ENCODE measurements around the gene RAVER1. TPM values are rescaled to one million over a fixed set of nuclear protein-coding genes. Genes with fewer than 3 reads are reported as not detected.
A peak's percentile ranks its signal among the peaks of the same experiment; 100 is the strongest.

The RAVER1 gene
- total and polyA plus RNA-seq, 9 of the 15 experiments (the other 6 are each of a cell fraction or from before 2014, with no cell fraction given) = 0.06 to 113 (median 7.0) TPM

DNA sequence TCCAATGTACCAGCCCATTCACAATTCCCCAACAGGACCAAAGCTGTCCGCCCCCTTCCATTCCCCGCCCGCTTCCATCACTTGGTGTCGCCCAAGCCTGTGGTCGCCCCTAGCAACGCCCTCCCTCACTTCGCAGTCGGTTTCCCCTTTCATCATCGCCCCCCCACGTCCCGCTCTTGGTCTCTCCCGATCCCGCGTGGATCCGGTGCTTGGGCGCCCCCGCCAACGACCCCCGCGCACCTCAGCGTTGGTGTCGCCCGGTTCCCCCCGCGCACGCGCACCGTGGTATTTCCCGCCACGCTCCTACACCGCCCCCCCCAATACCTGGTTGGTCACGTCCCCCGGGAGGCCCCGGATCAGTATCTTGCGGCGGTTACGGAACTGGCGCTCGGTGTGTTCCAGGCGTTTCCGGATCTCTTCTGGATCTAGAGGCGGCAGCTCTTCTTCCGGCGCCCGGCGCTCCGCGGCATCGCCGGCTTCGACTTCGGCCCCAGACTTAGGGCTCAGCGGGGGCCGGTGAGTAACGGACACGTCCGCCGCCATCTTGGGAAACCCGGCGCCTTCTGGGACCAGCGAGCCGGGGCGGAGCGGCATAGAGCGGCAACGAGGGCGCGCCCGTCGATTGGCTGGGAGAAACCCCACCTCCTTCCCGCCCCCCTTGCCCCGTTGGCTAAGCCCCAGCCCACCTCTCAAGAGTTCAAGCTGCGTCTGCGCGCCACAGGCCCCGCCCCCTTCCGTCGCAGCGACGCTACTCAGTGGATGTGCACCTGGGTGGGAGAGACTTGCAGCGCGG, at the start of gene RAVER1 (continued):
- no peak for TF ChIP-seq GATAD2B (IDR thresholded peaks at IDR 0.05; ENCODE audit: borderline replicate concordance)
- TF ChIP-seq E2F6 (IDR thresholded peaks at IDR 0.05; ENCODE audit: borderline replicate concordance in 1 of 2, extremely low read depth in 1 of 2, insufficient read depth in 1 of 2, insufficient read length in 1 of 2, low read depth in 1 of 2, low read length in 1 of 2, poor library complexity in 1 of 2, severe bottlenecking in 1 of 2) = peak; percentile 18 to 62
- TF ChIP-seq IRF2 (CRISPR knock-in tag; IDR thresholded peaks at IDR 0.05) = no peak
- peak; percentile 90 for TF ChIP-seq TAF7 (tag; IDR thresholded peaks at IDR 0.05)
- no peak for TF ChIP-seq ZNF655 (CRISPR knock-in tag; IDR thresholded peaks at IDR 0.05)
- peak; percentile 78 for TF ChIP-seq MYC (IDR thresholded peaks at IDR 0.05; ENCODE audit: low read depth, low read length)
- TF ChIP-seq MYC (CRISPR knock-in tag; IDR thresholded peaks at IDR 0.05; ENCODE audit: borderline replicate concordance, low read depth) = peak; percentile 72
- no peak; the same call in 1 of the 2 replicates for TF ChIP-seq HCFC1 (IDR thresholded peaks at IDR 0.05; ENCODE audit: low read depth, low read length)
- no peak for TF ChIP-seq ZFPM2 (CRISPR knock-in tag; IDR thresholded peaks at IDR 0.05)
- peak in 1 of 2 experiments; percentile 82; a peak in 3 of 4 replicates for TF ChIP-seq SIN3A (IDR thresholded peaks at IDR 0.05; ENCODE audit: borderline replicate concordance in 2 of 2, control insufficient read depth in 1 of 2, low read depth in 2 of 2, low read length in 2 of 2)
- TF ChIP-seq TCF7L2 (IDR thresholded peaks at IDR 0.05; ENCODE audit: low read depth, low read length) = peak; percentile 89
- no peak for TF ChIP-seq RFX5 (IDR thresholded peaks at IDR 0.05; ENCODE audit: low read depth, low read length)
- no peak for TF ChIP-seq HBP1 (CRISPR knock-in tag; IDR thresholded peaks at IDR 0.05)
- peak; percentile 70 for TF ChIP-seq SMAD4 (CRISPR knock-in tag; conservative IDR thresholded peaks at IDR 0.05)
- TF ChIP-seq, protein P1, sequence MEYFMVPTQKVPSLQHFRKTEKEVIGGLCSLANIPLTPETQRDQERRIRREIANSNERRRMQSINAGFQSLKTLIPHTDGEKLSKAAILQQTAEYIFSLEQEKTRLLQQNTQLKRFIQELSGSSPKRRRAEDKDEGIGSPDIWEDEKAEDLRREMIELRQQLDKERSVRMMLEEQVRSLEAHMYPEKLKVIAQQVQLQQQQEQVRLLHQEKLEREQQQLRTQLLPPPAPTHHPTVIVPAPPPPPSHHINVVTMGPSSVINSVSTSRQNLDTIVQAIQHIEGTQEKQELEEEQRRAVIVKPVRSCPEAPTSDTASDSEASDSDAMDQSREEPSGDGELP (CRISPR knock-in tag; IDR thresholded peaks at IDR 0.05; ENCODE audit: borderline replicate concordance) = peak; percentile 75
- peak; percentile 39; the same call in 1 of the 2 replicates for TF ChIP-seq ZBTB7A (IDR thresholded peaks at IDR 0.05; ENCODE audit: borderline replicate concordance, control insufficient read depth, low read depth, low read length)
- TF ChIP-seq THAP12 (CRISPR knock-in tag; IDR thresholded peaks at IDR 0.05) = no peak
- 0 out of 2 replicates have a peak, but pooled peaks have one; percentile 33 for TF ChIP-seq DMBX1 (CRISPR knock-in tag; IDR thresholded peaks at IDR 0.05; ENCODE audit: borderline replicate concordance)

All from K562 (cell line).